HG02678 (cell line): ENCODE data around the gene CST7.

Experiments
- ATAC-seq: cut with Tn5 transposase; IDR thresholded peaks from one replicate; pipeline ENCODE4 v1.9.1; 2021; ENCODE audit warnings: mild to moderate bottlenecking, moderate library complexity; ENCODE audit not compliant: unreplicated experiment

The CST7 gene

DNA sequence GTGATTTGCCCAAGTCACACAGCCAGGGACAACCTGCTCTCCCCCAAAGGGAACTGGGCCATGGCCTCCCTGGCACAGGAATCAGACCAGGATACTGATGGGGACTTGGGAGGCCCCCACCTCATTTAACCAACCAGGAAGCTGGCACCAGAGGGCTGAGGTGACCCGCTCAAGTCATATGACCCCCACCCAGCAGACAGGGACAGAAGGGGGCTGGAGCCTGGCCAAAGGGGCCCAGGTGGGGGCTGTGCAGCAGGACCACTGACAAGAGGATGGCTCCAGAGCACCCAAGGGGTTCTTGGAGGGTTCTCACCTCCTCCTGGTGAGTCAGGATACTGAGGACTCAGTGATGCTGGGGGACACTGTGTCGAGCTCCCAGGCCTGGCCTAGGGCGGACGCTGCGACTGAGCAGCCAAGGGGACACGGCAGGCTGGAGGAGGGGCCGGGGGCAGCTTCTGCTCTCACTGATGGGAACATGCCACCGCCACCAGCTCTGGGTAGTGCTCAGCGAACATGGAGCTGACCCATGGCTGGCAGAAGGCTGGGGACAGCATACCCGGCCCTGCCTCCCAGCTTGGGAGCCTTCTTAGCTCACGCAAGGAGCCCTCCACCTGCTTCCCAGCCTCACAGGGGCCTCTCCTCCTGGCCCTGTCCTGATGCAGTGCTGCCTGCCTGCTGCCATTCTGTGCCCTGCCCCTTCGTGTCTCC lies 1.2 kb downstream of the CST7 start:
- no peak for ATAC-seq

DNA sequence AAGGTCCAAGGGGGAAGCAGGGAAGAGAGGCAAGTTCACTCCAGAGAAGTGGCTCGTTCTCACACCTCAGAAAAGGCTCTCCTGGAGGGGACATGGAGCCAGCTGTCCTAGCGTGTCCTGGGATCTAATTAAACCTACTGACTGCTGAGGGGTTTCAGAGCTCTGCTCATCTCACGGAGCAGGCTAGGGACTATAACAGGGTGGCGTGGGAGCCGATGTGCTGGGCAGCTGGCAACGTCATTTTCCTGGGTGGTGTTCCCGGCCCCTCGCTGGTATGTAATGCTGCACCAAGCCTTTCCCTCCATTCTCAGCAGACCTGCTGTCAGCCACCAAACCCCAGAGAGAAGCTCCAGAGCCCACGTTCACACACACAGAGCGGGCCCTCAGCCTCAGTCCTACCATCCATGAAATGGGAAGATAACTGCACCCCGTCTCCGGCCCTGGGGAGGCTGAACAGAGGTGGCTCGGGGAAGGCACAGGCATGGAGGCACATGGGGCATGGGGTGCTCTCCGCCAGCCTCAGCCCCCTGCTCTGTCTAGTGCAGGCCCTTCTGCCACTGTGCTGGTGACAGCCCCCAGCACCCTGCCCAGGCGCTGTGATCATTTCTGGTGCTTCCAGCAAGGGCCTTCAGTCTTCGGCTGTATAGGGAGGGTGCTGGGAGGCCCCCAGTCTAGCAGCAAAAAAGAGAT lies 1.9 kb downstream of the CST7 start:
- ATAC-seq = no peak

- no peak for ATAC-seq
Observed at GRCh38 chr20:24951536-24952083, 2.5 kb downstream of the CST7 start.

DNA sequence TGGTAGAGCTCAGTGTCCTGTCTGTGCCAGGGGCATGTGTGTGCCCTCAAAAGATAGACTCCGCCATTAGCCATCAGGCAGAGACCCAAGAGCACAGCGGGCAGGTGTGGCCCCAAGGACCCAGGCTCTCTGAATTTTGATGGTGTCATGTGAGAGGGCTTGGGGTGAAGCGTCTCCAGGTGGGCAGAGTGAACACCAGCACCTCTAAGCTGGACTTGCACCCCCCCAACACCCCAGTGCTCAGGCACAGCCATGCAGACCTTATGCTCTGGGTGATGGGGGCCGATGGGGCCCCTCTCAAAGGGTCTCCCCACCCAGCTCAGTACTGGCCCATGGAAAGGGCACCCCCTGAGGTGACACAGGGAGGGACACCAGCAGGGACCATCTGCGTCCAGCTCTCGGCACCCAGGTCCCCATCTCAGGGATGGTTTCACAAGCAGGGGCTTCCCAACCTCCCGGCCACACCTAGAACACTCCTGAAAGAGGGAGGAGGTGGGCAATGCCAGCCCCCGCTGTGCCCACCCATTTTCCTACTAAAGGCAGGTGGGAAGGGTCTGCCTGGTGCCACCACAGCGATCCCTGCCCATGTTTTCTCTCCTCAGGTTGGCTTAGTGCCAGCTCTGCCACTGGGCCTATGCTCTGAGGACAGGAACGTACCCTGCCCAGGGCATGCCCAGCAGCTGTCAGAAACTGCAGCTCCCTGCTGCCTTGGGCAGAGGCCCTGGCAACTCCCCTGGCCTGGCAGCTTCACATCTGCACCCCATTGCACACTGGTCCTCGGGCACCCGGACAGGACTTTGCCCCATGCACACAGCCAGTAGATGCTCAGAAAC lies 3.5 kb downstream of the CST7 start:
- ATAC-seq = no peak

DNA sequence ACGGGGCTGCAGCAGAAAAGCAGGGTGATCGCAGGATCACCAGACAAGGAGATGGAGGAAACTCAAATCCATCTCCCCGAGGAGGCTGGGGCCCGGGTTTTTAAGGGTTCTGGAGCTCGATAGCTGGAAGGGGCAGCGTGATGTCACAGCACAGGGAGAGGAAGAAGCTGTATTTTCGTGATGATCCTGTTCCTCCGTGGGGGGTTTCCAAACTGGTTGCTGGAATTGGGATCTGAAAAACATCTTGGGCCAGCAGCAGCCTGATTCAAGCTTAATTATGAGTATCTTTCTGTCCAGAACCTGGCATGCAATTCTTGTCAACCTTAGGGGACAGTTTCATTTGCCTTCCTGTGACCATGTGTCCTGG lies 4.1 kb downstream of the CST7 start:
- ATAC-seq = no peak

GRCh38 chr20:24953621-24954133 lies 4.6 kb downstream of the CST7 start:
- ATAC-seq = no peak

- no peak for ATAC-seq
Observed at GRCh38 chr20:24954151-24954550, 5.1 kb downstream of the CST7 start.

DNA sequence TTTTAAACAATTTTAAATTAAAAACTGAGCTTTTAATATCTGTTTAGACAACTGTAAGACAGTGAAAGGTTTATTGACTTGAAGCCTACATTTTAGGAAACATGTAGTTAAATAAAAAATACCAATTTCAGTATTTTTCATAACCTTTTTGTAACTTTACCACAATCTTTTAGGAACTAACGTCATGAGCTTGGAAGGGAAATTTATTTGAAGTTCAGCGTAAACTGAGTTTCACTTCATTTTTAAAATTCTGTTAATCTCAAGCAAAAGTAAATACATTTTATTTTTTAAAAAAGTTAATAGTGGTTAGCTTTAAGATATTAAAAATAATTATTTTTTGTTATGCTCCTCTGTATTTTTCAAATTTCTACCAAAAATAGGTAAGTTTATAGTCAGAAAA lies 5.5 kb downstream of the CST7 start:
- no peak for ATAC-seq

- ATAC-seq = peak; percentile 85
Observed at GRCh38 chr20:24955045-24955444, 6.0 kb downstream of the CST7 start.

GRCh38 chr20:24956001-24956841 lies 7.2 kb downstream of the CST7 start:
- ATAC-seq = no peak

DNA sequence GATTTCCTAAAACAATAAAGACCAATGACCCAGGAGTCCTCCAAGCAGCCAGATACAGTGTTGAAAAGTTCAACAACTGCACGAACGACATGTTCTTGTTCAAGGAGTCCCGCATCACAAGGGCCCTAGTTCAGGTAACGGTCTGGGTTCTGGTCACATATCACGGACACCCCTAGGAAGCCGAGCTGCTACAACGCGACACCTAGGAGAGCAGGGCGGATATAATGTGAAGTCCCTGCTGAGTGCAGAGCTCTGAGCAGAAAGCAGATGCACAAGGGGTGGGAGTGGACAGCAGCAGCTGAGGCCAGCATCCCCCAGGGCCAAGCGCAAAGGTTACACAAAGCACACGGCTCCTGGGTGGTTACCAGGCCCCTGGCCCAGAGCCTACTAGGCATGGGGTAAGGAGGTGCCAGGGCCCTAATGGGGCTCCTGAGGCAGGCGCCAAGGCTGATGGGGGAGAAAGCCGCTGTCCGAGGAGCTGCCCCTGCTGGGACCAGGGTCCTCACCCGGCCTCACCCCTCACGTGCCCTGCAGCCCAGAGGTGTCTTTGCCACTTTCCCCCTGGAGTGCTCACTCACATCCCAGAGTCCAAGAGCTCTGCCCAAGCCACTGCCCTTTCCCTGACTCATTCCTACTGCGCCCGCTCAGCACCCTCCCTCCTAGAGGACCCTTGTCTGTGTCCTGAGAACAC lies 8.4 kb downstream of the CST7 start:
- no peak for ATAC-seq

- ATAC-seq = no peak
Observed at GRCh38 chr20:24958506-24959385, 9.7 kb downstream of the CST7 start.

DNA sequence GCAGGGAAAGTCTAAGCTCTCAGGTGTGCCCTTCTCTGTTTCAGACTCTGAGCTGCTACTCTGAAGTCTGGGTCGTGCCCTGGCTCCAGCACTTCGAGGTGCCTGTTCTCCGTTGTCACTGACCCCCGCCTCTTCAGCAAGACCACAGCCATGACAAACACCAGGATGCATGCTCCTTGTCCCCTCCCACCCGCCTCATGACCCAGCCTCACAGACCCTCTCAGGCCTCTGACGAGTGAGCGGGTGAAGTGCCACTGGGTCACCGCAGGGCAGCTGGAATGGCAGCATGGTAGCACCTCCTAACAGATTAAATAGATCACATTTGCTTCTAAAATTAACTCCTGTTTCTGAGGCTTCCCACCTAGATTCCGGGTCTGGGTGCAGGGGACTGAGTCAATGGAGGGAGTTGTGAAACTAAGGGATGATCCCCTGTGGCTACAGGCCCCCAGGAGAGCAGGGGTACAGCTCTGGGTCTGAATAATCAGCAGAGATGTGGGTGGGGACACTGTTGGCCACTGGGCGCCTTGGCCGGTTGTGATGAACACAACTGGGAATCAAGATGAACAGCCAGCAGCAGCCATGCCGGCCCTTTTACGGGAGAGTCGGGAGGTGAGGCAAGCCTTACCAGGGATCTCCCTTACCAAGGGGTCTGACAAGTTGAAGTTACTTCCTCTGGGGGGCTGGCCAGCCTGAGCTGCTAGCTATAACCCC lies 10.7 kb downstream of the CST7 start:
- no peak for ATAC-seq

DNA sequence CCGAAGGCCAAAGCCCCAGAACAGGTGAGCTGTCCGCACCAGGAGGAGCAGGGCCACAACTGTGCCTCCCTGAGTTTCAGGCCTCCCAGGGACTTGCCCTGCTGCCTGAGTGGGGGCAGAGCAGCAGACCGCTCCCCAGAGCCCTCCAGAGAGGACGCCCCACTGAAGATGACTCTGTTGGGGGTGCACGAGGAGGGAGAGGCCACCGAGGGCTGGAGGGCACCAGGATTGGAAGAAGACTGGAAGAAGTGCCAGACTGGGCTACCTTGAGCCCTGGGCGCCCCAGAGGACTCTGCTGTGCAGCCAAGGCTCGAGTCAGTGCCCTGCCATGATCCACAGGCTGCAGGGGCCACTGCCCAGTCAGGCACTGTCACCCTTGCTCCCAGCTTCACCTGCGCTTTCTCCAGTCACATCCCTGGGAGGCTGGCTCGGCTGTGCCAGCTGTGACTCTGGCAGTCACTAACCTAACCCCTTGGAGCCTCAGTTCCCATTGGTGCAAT lies 11.3 kb downstream of the CST7 start:
- no peak for ATAC-seq

- ATAC-seq = no peak
Observed at GRCh38 chr20:24960861-24961260, 11.8 kb downstream of the CST7 start.

GRCh38 chr20:24961384-24962181 lies 12.5 kb downstream of the CST7 start:
- ATAC-seq = no peak

- ATAC-seq = no peak
Observed at GRCh38 chr20:24962182-24962492, 13.1 kb downstream of the CST7 start.
